ENCODE data around the gene ETNK2.

The ETNK2 gene

DNA sequence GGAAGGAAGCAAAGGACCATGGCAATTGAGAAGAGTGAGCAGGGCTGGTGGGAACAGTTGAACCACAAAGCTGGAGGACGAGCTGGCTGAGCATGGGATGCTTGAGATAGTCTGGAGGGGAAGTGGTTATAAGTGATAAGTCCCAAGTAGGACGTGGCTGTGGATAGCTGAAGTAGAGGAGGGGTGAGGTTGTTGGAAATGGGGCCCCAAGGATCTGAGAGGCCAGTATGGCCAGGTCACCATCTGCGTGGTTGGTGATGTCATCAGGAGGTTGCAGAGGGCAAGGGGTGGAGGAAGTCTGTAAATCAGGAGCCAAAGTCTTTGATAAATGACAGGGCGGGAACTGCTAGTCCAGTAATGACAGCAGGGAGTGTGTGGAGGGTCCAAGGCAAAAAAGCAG is 25.3 kb upstream of the ETNK2 start:
- FAIRE-seq (peak; percentile 5), DNase-seq (ENCODE audit: low spot score) (no peak)

DNA sequence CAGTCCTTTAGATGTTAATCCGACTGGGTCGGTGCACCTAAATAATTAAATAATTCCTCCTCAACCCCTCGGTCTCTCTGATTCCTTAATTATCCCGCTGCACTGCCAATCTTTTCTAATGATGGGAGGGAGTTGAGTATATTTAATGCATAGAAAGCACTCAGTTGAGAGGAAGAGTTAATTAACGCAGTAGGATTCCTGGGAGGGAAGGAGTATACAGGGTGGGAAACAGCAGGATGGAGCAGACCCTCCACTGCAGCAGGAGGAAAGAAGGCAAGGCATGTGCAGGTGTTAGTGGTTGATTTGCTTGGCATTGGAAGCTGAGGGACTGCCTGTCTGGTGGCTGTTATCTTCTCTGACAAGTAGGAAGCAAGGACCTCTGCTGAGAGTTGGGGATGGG is 24.2 kb upstream of the ETNK2 start:
- no peak for FAIRE-seq

DNA sequence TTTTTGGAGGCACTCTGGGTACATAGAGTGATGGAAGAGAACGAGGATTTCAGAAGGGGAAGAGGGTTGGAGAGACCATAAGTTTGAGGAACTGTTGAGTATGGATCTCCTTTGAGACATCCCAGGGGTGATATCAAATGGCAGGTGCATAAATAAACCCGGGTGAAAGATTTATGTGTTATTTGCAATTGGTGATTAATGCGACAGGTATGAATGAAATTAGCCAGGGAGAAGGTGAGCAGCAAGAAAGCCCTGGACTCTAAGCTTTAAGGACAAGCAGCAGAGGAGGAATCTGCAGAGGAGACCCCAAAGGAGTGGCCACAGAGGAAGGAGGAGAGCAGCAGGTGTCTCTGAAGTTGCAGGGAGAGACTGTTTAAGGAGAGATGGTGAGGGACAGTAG is 23.1 kb upstream of the ETNK2 start:
- FAIRE-seq (no peak), DNase-seq (ENCODE audit: low spot score) (no peak)

More for the DNA sequence above, 24.2 kb upstream of the ETNK2 start:
- DNase-seq (ENCODE audit: low spot score): no peak

DNA sequence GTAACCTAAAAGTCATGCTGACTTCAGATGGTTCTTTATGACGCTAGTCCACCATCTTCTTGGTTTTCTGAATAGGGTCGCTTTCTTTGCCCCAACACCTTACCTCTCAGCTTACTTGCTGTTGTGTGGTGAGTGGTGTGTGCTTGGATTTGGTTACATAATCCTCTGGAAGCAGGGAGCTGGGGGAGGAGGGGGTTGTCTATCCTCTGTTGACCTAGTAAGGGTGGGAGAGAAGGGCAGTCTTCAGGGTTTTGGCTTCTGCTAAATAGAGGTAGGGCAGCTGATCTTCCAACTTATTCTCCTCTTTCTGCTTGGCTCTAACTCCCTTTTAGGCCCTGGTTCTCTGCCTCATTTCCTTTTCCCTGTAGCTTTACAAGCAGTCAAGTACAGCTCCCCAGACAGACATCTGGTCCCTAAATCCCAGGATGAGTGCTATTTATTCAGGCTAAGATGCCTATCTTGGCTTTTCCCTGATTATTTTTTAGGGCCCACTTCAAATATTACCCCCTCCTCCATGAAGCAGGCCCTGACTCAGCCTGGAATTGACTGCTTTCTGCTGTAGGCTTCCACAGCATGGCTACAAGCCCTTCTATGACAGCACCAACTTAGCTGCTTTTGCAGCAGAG is 20.7 kb upstream of the ETNK2 start:
- no peak for FAIRE-seq

DNA sequence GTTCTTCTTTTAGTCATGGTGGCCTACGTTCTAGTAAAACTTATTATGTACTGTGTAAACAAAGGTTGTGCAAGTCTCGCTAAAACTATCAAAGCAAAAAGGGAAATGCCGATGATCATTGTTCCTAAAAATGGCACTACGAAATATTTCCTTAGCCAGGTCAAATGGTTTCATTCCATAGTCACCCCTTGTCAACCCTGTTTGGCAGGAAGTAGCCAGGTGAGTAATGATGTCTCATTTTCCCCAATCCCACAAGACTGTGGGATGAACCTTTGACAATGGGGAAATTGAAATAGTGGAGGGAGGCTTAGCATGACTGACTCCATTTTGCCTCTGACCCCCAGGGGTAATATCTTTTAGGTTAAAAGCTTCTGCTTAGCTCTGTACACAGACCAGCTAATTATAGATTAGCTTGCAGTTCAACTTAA is 19.9 kb upstream of the ETNK2 start:
- peak; percentile 68 for DNase-seq (ENCODE audit: low spot score)
- FAIRE-seq: peak; percentile 86

More for the DNA sequence above, 20.7 kb upstream of the ETNK2 start:
- no peak for DNase-seq (ENCODE audit: low spot score)

DNA sequence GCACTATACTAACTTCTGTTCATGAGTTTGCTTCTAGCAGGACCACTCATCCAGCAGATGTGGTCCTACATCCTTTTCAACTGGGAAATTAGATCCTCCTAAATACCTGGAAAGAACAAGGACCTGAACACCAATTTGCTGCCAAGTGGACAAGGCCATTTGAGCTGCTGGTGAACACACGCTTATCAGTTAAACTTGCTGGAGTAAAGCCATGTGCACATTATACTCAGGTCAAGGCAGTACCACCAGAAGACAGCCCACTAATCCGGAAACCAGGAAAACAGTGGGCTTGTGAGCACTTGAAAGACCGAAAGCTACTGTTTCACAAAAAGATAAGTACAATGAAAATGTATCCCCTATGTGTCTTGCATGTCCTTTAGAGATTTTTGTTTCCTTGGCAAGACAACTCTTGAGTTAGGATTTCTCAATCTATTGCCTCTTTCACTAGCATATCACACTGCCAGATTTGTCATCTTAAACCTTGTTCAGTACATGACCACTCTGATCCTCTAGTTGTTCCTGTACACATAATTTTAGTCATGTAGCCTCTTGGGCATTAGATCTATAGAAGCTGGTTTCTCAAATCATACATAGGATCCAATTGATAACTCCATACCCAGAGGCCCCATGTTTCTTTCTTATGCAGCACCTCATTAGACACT is 18.8 kb upstream of the ETNK2 start:
- FAIRE-seq: no peak

DNA sequence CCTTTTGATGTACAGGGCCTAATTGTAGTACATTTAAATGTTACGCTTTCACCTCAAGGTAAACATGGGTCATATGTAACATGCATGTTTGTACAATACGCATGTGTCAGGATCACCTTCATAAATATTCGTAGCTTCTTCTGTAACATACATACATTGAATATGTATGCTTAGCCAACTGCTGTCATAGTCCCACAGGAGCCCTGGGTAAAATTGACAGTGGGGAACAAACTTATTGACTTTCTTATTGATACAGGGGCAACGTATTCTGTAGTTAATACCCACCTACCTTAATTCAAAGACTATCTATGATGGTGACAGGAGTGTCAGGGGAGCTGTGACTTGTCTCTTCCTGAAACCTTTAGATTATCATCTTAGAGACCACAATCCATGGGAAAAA is 18.0 kb upstream of the ETNK2 start:
- DNase-seq (ENCODE audit: low spot score) (no peak), FAIRE-seq (no peak)

More for the DNA sequence above, 18.8 kb upstream of the ETNK2 start:
- DNase-seq (ENCODE audit: low spot score): no peak

DNA sequence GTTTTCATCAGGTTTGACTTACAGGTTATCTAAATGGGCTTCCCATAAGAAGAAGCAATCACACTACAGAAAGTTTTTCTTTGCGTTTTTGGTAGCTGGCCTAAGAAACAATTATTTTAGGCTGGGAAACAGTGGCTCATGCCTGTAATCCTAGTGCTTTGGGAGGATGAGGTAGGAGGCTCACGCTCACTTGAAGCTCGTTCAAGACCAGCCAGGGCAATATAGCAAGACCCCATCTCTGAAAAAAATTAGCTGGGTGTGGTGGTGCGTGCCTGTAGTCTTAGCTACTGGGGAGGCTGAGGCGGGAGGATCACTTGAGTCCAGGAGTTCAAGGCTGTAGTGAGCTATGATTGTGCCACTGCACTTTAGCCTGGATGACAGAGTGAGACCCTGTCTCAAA is 15.9 kb upstream of the ETNK2 start:
- FAIRE-seq (no peak), DNase-seq (ENCODE audit: low spot score) (no peak)

DNA sequence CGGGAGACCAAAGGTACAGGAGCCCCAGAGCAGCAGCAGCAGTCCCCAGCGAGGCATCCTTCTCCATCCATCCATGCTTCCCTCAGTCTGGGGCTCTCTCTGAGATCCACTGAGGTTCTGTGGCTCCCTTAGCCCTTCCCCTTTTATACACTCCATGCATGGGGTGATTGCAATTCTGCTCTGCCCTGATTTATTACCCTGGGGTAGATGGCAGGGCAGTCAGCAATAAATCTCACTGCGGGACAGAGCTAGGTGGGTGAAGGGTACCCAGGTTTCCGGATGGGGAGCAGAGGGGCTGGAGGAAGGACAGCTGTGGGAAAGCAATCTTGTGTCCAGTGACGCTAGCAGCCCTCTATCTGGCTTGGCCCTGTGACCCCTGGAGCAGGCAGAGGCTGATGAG is 14.4 kb upstream of the ETNK2 start, which contains the start of gene REN:
REN (minus strand) TSS at position 119 of the 400 bp plus-strand sequence; CDS start at position 75, 44 bp downstream.
- FAIRE-seq: no peak
- no peak for DNase-seq (ENCODE audit: low spot score)

DNA sequence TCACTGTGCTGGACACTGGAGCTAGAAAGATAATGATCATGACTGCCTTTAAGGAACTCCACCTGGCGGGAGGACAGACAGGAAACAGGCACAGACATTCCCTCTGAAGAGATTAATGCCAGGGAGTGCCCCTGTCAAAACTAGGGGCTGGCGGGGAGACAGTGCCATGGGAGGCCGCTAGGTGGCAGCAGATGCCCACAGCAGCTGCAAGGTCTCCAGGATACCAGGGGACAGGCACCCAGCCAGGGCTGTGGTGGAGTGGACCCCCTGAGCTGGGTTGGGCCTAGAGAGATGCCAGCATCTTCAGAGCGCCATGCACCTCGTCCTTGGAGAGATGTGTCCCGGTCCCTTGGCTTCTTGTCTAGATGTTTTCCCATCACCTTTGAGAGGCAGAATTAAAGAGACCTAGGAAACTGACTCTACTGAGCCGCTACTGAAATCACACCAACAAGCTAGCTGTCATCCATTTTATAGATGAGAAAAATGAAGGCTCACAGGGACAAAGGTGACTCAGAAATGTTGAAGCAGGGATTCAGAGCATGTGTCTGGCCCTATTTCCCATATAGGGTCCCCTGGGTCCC is 10.7 kb upstream of the ETNK2 start:
- FAIRE-seq (peak; percentile 40), DNase-seq (ENCODE audit: low spot score) (peak; percentile 87)

DNA sequence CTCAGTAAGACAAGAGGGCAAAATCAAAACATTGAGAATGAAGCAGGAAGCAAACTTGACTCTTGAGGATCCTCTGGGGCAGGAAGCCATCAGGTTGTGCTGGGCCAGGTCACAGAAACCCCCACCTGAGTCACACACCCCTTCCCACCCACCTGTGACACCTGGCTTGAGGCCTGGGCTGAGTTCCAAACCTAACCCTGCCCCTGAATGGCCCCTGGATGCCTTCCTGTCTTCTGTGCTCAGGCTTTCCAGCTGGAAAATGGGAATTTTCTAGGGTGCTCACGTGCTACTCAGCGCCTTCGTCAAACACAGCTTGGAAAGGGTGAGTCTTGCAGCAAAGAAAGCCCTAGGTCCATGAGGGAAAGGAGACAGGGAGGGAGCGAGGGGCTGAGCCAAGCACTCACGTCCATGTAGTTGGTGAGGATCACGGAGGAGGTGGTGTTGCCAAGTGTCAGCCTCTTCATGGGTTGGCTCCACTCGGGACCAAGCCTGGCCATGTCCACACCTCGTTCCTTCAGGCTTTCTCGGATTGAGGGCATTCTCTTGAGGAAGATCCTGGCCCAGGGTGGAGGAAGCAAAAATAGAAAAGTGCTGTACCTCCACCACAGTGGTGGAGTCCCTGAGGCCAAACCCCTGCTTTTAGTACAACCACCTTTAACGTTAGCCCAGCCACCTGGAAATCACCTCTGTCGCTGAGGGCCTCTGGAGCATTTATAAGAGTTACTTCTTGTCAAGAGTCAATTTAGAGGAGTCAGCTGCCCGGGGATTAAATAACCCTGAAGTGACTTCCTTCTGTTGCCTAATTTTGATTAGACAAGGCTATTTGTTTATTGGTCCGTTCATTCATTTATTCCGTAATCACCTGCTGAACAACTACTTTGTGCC is 10.0 kb upstream of the ETNK2 start:
- FAIRE-seq (no peak), DNase-seq (ENCODE audit: low spot score) (no peak)

DNA sequence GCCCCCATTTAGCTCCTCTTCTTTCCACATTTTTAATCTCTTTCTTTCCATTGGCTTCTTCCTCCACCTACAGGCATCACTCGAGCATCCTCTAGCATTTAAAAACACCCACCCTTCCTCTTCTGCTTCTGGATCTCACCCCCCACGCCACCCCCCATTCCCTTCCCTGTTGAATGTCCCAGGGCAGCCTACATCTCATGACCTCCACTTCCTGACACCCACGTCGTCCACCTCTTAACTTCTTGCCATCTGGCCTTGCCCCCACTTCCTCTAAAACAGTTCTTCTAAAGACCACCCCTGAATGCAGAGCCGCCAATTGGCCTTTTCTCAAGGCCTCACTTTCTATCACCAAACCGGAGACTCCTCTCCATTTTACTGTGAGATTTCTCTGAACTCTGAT is 6.1 kb upstream of the ETNK2 start:
- FAIRE-seq (no peak), DNase-seq (ENCODE audit: low spot score) (no peak)

DNA sequence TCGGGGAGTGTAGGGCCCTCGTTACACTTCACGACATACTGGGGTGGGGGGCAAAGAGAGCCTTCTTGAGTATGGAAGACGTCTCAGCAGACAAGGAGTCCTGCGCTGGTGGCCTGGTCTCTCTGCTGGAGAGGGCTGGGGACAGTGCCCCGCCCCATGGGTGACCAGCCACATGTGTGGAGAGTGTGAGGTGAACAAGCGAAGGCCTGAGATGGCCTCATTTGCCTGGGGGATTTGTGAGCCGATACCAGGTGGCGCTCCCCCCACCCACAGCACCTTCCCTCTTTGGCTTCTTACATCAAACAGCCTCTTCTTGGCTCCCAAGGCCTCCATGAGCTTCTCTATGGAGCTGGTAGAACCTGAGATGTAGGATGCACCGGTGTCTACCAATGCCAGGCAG is 4.0 kb upstream of the ETNK2 start:
- DNase-seq (ENCODE audit: low spot score): no peak
- no peak for FAIRE-seq

DNA sequence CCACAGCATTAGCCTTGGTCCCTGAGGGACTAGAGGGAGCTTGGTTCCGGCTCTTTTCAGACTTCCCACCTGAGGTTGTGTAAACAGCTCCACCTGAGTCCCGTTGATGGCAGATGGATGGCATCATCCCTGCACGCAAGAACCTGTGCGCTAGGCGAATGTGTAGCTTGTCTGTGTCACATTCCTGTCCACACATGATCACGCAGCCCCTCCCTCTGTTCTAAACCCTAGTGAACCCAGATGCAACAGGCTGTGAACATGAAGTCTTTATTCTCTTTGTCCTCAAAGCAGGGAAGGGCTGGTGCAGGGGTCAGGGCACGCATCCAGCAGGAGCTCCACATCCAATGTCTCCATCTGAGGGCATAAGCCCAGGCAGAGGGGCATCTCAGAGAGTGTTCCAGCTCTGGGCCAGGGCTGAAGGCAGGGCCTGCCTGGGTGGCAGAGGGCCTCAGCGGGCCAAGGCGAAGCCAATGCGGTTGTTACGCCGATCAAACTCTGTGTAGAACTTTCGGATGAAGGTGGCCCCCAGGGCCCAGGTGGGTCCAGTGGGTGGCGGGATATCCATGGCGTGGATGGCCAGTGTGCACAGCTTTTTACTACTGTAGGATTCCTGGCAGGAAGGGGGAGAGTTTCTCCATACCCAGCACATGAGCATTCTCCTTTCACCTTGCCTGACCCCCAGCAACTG is 2.9 kb upstream of the ETNK2 start:
- FAIRE-seq (peak; percentile 13), DNase-seq (ENCODE audit: low spot score) (no peak)

DNA sequence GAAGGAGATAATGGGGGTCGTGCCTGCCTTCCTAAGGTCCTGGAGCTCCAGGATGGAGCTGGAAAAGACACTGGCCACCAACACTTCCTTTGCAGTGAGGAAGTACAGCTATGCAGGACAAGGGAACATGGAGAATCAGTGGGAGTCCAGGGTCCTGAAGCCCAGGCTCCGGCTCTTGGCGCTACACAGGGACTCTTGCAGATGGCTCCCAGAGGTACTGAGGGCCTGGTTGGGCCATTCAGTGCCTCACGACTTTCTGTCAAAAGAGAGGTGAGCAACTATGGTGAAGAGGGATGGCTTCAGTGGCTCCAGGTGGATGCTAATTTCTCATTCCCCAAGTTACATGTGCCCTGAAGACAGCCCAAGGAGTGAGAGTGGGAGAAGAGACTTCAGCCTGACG is 1.8 kb upstream of the ETNK2 start:
- FAIRE-seq: no peak
- DNase-seq (ENCODE audit: low spot score): no peak

DNA sequence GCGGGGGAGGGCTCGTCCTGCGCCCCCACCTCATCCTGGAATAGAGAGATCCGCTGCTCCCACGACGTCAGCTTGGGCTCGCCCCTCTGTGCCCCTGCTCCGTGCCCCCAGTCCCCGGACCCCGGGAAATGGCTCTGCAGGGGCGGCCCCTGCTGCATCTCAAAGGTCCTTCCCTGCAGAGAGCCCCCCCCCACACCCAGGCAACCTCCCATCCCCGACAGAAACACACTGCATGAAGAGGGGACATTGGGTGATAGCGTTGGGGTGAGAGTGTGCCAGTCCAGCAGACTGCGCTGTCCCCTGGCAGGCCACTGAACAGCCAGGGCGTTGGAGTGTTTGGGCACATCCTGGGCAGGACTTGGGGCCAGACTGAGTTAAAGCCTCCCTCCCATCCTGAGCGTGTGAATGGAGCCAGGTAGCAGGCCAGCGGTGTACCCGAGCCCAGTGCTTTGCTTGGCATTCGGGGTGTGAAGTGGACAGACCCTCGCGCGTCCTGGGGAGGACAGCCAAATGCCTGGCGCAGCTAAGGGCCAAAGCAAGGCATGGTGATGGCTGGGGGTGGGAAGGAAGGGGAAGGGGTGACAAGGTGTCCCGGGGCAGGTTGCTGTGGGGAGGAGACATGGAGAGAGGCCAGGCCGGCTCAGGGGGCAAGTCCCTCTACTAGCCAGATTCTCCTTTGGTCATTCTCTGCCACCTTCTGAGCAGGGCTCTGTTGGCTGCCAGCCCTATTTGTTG is 633 bp upstream of the ETNK2 start:
- no peak for DNase-seq (ENCODE audit: low spot score)
- no peak for FAIRE-seq

DNA sequence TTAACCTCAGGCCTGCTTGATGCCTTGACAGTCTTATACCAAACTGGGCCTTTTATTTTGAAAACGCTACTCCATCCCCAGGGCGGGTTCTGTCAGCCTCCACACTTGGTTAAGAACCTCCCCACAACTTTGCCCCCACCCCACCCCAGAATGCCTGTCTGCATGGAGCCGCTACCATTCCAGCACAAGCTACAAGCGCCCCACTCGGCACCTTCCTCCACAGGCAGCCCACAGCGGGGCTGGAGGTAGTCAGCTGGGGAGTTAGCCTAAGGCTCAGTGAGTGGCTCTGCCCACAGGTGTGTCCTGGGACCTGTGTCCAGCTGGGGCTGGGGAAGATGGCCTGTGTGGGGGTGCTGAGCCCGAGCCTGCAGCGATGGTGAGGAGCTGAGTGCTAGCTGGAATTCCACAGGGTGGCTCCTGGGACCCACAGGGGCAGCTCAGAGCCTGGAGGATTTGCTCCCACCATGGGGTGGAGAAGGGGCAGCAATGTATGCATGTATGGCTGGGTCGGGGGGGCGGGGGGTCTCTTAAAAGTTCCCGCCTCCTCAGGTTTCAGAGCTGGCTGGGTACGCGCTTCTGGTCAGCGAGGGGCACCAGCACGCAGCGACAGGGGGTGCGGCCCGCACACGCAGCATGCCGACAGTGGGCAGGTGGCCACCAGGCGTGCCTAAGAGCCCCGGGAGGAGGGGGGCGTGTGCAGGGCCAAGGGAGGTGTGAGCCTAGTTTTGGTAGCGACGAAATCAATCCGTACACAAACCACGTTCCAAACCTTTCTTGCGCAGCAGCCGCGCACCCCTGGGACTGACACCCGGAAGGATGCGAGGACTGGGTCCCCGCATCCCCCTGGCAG is 917 bp downstream of the ETNK2 start:
- FAIRE-seq (no peak), DNase-seq (ENCODE audit: low spot score) (peak; percentile 56)

DNA sequence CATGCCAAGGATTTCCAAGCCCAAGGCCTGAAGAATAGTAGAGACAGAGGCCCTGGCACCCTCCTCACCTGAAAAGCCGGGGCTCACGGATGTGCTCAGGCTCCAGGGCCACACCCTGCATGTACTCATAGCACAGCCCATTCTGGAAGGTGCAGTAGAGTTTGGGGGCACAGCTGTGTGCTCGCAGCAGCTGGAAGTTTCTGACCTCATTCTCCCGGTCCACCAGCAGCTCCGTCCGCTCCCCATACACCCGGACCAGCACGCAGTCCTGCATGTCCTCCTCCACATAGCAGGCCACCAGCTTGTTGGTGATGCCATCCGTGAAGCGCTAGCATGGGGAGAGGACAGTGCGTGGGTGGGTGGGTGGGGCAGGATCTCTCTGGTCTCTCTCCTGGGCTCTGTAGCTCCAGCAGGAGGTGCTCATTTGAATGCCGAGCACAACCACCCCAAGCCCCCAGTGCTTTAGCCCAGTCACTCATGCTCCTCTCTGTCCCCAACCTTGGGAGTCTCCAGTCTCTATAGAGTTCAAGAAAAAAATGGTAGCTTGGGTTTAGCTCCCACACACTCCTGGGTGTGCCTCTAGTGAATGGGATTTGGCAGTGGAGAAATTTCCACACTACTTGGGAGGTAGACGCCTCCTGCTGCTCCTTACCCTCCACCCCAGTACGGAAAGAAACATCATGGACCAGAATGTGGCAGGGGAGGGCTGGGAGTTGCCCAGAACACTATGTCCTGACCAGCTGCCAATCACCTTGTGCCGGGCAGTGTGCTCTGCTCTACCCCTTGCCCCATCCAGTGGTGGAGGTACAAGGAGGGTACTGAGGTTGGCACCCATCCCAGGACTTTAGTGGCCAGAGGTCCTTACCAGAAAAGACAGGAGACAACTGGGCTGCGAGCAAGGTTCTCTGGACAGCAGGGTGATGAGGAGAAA is 1.9 kb downstream of the ETNK2 start:
- DNase-seq (ENCODE audit: low spot score) (no peak), FAIRE-seq (no peak)
